HEK293 (cell line): ENCODE measurements around the gene NELFB.
A peak's percentile ranks its signal among the peaks of the same experiment; 100 is the strongest.

Source experiments
- BCL11B ChIP-seq: fragments of 450-650 bp; formaldehyde crosslinking; IDR thresholded peaks from 2 replicates; pipeline ENCODE4 v1.5.1; 2016; ENCODE audit warnings: low read depth, missing biosample characterization, missing genetic modification characterization
- HOXC10 ChIP-seq: sonication (generic); formaldehyde crosslinking; IDR thresholded peaks from 2 replicates; pipeline ENCODE4 v1.8.1; 2023; ENCODE audit warnings: mild to moderate bottlenecking, missing genetic modification reagents
- MYNN ChIP-seq: fragments of 450-650 bp; formaldehyde crosslinking; IDR thresholded peaks from 2 replicates; pipeline ENCODE4 v1.5.1; 2016; ENCODE audit warnings: missing biosample characterization, missing genetic modification characterization, borderline replicate concordance
- PRDM1 ChIP-seq: fragments of 450-650 bp; formaldehyde crosslinking; IDR thresholded peaks from 2 replicates; pipeline ENCODE4; 2016; ENCODE audit warnings: missing biosample characterization, missing genetic modification characterization
- SP2 ChIP-seq: fragments of 450-650 bp; formaldehyde crosslinking; IDR thresholded peaks from 2 replicates; pipeline ENCODE4 v1.5.1; 2016; ENCODE audit warnings: missing biosample characterization, missing genetic modification characterization
- ZNF2 ChIP-seq: fragments of 450-650 bp; formaldehyde crosslinking; IDR thresholded peaks from 2 replicates; pipeline ENCODE4 v1.5.1; 2016; ENCODE audit warnings: missing biosample characterization, missing genetic modification characterization
- ZNF214 ChIP-seq: fragments of 450-650 bp; formaldehyde crosslinking; IDR thresholded peaks from 2 replicates; pipeline ENCODE4 v1.5.1; 2017; ENCODE audit warnings: missing biosample characterization, mild to moderate bottlenecking, missing genetic modification characterization, borderline replicate concordance
- ZNF350 ChIP-seq: fragments of 450-650 bp; formaldehyde crosslinking; IDR thresholded peaks from 2 replicates; pipeline ENCODE4 v1.5.0; 2017; ENCODE audit warnings: missing biosample characterization, mild to moderate bottlenecking, missing genetic modification characterization
- ZNF514 ChIP-seq: fragments of 450-650 bp; formaldehyde crosslinking; IDR thresholded peaks from 2 replicates; pipeline ENCODE4 v1.5.1; 2016; ENCODE audit warnings: missing biosample characterization, missing genetic modification characterization
- ZNF530 ChIP-seq: fragments of 450-650 bp; formaldehyde crosslinking; IDR thresholded peaks from 2 replicates; pipeline ENCODE4 v1.5.1; 2016; ENCODE audit warnings: low read depth, missing biosample characterization, missing genetic modification characterization
- ZNF544 ChIP-seq: fragments of 450-650 bp; formaldehyde crosslinking; IDR thresholded peaks from 2 replicates; pipeline ENCODE4 v1.5.0; 2017; ENCODE audit warnings: missing biosample characterization, missing genetic modification characterization
- ZNF548 ChIP-seq: fragments of 450-650 bp; formaldehyde crosslinking; IDR thresholded peaks from 2 replicates; pipeline ENCODE4 v1.5.1; 2016; ENCODE audit warnings: missing biosample characterization, missing genetic modification characterization
- ZNF549 ChIP-seq: fragments of 450-650 bp; IDR thresholded peaks from 2 replicates; pipeline ENCODE4 v1.5.1; 2018; ENCODE audit warnings: missing biosample characterization, missing genetic modification characterization, mild to moderate bottlenecking, inconsistent platforms, moderate library complexity
- ZNF664 ChIP-seq: fragments of 450-650 bp; formaldehyde crosslinking; IDR thresholded peaks from 2 replicates; pipeline ENCODE4 v1.5.1; 2016; ENCODE audit warnings: missing biosample characterization, missing genetic modification characterization
- ZNF670 ChIP-seq: fragments of 450-650 bp; formaldehyde crosslinking; IDR thresholded peaks from 2 replicates; pipeline ENCODE4 v1.5.1; 2016; ENCODE audit warnings: missing biosample characterization, missing genetic modification characterization, low read depth
- ZNF76 ChIP-seq: fragments of 450-650 bp; formaldehyde crosslinking; IDR thresholded peaks from 2 replicates; pipeline ENCODE4; 2016; ENCODE audit warnings: low read depth, missing biosample characterization, missing genetic modification characterization, borderline replicate concordance
- ZNF776 ChIP-seq: fragments of 450-650 bp; formaldehyde crosslinking; IDR thresholded peaks from 2 replicates; pipeline ENCODE4 v1.5.0; 2017; ENCODE audit warnings: missing biosample characterization, missing genetic modification characterization, borderline replicate concordance
- ZNF785 ChIP-seq: fragments of 450-650 bp; formaldehyde crosslinking; IDR thresholded peaks from 2 replicates; pipeline ENCODE4 v1.5.1; 2016; ENCODE audit warnings: missing biosample characterization, missing genetic modification characterization
- TF ChIP-seq, protein P1 (sequence below): fragments of 450-650 bp; formaldehyde crosslinking; IDR thresholded peaks from 2 replicates; pipeline ENCODE4 v1.5.1; 2016; ENCODE audit warnings: missing biosample characterization, missing genetic modification characterization, low read depth
- TF ChIP-seq, protein P2 (sequence below): sonication (generic); formaldehyde crosslinking; IDR thresholded peaks from 2 replicates; pipeline ENCODE4 v1.8.1; 2022; ENCODE audit warnings: mild to moderate bottlenecking, moderate library complexity, missing genetic modification reagents
- TF ChIP-seq, protein P3 (sequence below): fragments of 450-650 bp; formaldehyde crosslinking; IDR thresholded peaks from 2 replicates; pipeline ENCODE4 v1.5.1; 2016; ENCODE audit warnings: missing biosample characterization, missing genetic modification characterization
- TF ChIP-seq, protein P4 (sequence below): fragments of 450-650 bp; formaldehyde crosslinking; IDR thresholded peaks from 2 replicates; pipeline ENCODE4 v1.5.1; 2016; ENCODE audit warnings: missing biosample characterization, missing genetic modification characterization, low read depth
- TF ChIP-seq, protein P5 (sequence below): fragments of 450-650 bp; formaldehyde crosslinking; IDR thresholded peaks from 2 replicates; pipeline ENCODE4 v1.5.1; 2016; ENCODE audit warnings: missing biosample characterization, missing genetic modification characterization
- TF ChIP-seq, protein P6 (sequence below): fragments of 450-650 bp; formaldehyde crosslinking; IDR thresholded peaks from 2 replicates; pipeline ENCODE4; 2016; ENCODE audit warnings: missing biosample characterization, missing genetic modification characterization
- TF ChIP-seq, protein P7 (sequence below): fragments of 450-650 bp; formaldehyde crosslinking; IDR thresholded peaks from 2 replicates; pipeline ENCODE4 v1.5.1; 2017; ENCODE audit warnings: missing biosample characterization, missing genetic modification characterization

NELFB gene

DNA sequence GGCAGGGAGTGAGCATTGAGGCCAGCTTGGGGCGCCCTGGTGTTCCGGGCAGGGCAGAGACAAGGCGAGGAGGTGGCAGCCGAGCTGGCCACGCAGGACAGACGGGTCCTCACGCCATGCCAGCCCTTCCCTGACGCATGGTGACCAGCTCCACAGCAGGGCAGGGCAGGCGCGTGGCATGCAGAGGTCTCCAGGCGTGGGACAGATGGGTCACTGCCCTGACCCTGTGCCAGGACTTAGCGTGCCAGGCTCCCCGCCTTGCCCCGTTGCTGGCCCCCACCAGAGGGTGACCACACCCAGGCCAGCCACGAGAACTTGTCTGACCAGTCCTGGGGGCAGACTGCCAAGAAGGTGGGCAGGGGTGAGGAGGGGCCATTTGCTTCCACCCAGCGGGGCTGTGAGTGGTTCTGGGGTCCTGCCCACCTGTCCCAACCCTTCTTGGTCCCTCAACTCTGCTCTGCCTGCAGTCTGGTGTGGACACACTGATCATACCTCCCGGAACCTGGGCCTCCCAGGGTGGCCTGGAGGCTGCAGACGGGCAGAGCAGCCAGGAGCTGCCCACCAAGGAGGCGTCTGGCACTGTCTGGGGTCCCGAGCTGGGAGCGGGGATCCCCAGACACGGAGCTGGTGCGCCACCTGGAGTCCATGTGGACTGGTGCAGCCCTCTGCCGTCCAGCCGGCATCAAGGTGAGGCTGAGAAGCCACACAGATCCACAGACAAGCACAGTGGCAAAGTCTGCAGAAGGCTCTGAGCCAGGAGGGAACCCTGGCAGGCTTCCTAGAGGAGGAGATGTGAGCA is 27.9 kb upstream of the NELFB start, which contains the start of gene RNF224 (continued):
- TF ChIP-seq BCL11B (0 out of 2 replicates have a peak, but pooled peaks have one; percentile 73), ZNF214 (tag by site-specific recombination) (no peak), SP2 (tag by site-specific recombination) (no peak), ZNF670 (tag by site-specific recombination) (no peak), ZNF664 (no peak), ZNF548 (tag by site-specific recombination) (no peak), ZNF2 (peak; percentile 63; the same call in 1 of the 2 replicates), ZNF776 (tag by site-specific recombination) (no peak), PRDM1 (tag by site-specific recombination) (no peak), ZNF549 (tag by site-specific recombination) (no peak), ZNF514 (tag by site-specific recombination) (no peak), ZNF350 (tag by site-specific recombination) (no peak), MYNN (tag by site-specific recombination) (no peak), ZNF530 (tag by site-specific recombination) (no peak), ZNF544 (tag by site-specific recombination) (no peak), ZNF785 (tag by site-specific recombination) (no peak), HOXC10 (no peak), ZNF76 (tag by site-specific recombination) (no peak)
- TF ChIP-seq, protein P1, sequence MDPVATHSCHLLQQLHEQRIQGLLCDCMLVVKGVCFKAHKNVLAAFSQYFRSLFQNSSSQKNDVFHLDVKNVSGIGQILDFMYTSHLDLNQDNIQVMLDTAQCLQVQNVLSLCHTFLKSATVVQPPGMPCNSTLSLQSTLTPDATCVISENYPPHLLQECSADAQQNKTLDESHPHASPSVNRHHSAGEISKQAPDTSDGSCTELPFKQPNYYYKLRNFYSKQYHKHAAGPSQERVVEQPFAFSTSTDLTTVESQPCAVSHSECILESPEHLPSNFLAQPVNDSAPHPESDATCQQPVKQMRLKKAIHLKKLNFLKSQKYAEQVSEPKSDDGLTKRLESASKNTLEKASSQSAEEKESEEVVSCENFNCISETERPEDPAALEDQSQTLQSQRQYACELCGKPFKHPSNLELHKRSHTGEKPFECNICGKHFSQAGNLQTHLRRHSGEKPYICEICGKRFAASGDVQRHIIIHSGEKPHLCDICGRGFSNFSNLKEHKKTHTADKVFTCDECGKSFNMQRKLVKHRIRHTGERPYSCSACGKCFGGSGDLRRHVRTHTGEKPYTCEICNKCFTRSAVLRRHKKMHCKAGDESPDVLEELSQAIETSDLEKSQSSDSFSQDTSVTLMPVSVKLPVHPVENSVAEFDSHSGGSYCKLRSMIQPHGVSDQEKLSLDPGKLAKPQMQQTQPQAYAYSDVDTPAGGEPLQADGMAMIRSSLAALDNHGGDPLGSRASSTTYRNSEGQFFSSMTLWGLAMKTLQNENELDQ, result no peak
- TF ChIP-seq, protein P2, sequence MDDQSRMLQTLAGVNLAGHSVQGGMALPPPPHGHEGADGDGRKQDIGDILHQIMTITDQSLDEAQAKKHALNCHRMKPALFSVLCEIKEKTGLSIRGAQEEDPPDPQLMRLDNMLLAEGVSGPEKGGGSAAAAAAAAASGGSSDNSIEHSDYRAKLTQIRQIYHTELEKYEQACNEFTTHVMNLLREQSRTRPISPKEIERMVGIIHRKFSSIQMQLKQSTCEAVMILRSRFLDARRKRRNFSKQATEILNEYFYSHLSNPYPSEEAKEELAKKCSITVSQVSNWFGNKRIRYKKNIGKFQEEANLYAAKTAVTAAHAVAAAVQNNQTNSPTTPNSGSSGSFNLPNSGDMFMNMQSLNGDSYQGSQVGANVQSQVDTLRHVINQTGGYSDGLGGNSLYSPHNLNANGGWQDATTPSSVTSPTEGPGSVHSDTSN (CRISPR knock-in tag), result no peak
- TF ChIP-seq, protein P3, sequence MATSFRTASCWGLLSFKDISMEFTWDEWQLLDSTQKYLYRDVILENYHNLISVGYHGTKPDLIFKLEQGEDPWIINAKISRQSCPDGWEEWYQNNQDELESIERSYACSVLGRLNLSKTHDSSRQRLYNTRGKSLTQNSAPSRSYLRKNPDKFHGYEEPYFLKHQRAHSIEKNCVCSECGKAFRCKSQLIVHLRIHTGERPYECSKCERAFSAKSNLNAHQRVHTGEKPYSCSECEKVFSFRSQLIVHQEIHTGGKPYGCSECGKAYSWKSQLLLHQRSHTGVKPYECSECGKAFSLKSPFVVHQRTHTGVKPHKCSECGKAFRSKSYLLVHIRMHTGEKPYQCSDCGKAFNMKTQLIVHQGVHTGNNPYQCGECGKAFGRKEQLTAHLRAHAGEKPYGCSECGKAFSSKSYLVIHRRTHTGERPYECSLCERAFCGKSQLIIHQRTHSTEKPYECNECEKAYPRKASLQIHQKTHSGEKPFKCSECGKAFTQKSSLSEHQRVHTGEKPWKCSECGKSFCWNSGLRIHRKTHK (tag by site-specific recombination), result no peak
- TF ChIP-seq, protein P4, sequence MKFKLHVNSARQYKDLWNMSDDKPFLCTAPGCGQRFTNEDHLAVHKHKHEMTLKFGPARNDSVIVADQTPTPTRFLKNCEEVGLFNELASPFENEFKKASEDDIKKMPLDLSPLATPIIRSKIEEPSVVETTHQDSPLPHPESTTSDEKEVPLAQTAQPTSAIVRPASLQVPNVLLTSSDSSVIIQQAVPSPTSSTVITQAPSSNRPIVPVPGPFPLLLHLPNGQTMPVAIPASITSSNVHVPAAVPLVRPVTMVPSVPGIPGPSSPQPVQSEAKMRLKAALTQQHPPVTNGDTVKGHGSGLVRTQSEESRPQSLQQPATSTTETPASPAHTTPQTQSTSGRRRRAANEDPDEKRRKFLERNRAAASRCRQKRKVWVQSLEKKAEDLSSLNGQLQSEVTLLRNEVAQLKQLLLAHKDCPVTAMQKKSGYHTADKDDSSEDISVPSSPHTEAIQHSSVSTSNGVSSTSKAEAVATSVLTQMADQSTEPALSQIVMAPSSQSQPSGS, result no peak
- TF ChIP-seq, protein P5, sequence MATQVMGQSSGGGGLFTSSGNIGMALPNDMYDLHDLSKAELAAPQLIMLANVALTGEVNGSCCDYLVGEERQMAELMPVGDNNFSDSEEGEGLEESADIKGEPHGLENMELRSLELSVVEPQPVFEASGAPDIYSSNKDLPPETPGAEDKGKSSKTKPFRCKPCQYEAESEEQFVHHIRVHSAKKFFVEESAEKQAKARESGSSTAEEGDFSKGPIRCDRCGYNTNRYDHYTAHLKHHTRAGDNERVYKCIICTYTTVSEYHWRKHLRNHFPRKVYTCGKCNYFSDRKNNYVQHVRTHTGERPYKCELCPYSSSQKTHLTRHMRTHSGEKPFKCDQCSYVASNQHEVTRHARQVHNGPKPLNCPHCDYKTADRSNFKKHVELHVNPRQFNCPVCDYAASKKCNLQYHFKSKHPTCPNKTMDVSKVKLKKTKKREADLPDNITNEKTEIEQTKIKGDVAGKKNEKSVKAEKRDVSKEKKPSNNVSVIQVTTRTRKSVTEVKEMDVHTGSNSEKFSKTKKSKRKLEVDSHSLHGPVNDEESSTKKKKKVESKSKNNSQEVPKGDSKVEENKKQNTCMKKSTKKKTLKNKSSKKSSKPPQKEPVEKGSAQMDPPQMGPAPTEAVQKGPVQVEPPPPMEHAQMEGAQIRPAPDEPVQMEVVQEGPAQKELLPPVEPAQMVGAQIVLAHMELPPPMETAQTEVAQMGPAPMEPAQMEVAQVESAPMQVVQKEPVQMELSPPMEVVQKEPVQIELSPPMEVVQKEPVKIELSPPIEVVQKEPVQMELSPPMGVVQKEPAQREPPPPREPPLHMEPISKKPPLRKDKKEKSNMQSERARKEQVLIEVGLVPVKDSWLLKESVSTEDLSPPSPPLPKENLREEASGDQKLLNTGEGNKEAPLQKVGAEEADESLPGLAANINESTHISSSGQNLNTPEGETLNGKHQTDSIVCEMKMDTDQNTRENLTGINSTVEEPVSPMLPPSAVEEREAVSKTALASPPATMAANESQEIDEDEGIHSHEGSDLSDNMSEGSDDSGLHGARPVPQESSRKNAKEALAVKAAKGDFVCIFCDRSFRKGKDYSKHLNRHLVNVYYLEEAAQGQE (tag by site-specific recombination), result no peak
- TF ChIP-seq, protein P6, sequence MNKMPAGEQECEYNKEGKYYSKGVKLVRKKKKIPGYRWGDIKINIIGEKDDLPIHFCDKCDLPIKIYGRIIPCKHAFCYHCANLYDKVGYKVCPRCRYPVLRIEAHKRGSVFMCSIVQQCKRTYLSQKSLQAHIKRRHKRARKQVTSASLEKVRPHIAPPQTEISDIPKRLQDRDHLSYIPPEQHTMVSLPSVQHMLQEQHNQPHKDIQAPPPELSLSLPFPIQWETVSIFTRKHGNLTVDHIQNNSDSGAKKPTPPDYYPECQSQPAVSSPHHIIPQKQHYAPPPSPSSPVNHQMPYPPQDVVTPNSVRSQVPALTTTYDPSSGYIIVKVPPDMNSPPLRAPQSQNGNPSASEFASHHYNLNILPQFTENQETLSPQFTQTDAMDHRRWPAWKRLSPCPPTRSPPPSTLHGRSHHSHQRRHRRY (tag by site-specific recombination), result no peak
- TF ChIP-seq, protein P7, sequence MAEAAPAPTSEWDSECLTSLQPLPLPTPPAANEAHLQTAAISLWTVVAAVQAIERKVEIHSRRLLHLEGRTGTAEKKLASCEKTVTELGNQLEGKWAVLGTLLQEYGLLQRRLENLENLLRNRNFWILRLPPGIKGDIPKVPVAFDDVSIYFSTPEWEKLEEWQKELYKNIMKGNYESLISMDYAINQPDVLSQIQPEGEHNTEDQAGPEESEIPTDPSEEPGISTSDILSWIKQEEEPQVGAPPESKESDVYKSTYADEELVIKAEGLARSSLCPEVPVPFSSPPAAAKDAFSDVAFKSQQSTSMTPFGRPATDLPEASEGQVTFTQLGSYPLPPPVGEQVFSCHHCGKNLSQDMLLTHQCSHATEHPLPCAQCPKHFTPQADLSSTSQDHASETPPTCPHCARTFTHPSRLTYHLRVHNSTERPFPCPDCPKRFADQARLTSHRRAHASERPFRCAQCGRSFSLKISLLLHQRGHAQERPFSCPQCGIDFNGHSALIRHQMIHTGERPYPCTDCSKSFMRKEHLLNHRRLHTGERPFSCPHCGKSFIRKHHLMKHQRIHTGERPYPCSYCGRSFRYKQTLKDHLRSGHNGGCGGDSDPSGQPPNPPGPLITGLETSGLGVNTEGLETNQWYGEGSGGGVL (tag by site-specific recombination), result 0 out of 2 replicates have a peak, but pooled peaks have one; percentile 30
